HG02798 (cell line): ENCODE results near the gene SMTNL1.

Experiments used
- ATAC-seq: cut with Tn5 transposase; IDR thresholded peaks from one replicate; pipeline ENCODE4 v1.9.1; 2021; ENCODE audit warnings: mild to moderate bottlenecking; ENCODE audit not compliant: unreplicated experiment, poor library complexity

The SMTNL1 gene, protein sequence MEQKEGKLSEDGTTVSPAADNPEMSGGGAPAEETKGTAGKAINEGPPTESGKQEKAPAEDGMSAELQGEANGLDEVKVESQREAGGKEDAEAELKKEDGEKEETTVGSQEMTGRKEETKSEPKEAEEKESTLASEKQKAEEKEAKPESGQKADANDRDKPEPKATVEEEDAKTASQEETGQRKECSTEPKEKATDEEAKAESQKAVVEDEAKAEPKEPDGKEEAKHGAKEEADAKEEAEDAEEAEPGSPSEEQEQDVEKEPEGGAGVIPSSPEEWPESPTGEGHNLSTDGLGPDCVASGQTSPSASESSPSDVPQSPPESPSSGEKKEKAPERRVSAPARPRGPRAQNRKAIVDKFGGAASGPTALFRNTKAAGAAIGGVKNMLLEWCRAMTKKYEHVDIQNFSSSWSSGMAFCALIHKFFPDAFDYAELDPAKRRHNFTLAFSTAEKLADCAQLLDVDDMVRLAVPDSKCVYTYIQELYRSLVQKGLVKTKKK

DNA sequence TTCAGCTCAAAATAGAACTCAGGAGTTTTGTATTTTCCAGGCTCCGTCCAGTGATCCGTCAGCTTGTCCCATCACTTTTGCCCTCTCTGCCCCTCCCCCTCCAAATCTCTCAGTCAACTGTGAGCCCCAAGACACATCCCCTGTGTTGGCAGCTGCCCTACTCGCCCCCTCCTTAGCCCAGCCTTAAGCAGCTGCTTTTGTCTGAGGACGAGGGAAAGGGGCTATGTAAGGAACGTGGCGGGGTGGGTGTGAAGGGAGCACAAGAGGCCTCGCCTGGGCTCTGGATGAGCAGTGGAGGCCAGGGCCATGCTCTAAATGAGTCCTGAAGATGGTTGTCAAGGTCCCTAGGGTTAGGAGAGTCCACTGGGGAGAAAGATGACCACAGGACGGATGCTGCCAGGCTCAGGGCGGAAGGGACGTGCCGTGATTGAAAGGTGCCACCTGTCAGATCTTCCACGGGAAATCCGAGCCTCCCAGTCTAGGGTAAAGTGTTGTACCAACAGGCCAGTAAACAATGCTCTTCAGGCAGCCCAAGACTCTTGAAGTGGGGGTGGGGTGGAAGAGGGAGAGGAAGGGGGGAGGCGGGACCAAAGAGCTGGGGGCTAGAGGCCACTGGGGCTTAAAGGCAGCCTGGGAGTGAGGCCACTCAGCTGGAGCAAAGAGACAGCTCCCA is at the start of gene SMTNL1:
Gene SMTNL1 (plus strand): TSS at position 649 of the 673 bp plus-strand sequence. CDS start 5,048 bp downstream, outside the sequence.
- ATAC-seq, result no peak

DNA sequence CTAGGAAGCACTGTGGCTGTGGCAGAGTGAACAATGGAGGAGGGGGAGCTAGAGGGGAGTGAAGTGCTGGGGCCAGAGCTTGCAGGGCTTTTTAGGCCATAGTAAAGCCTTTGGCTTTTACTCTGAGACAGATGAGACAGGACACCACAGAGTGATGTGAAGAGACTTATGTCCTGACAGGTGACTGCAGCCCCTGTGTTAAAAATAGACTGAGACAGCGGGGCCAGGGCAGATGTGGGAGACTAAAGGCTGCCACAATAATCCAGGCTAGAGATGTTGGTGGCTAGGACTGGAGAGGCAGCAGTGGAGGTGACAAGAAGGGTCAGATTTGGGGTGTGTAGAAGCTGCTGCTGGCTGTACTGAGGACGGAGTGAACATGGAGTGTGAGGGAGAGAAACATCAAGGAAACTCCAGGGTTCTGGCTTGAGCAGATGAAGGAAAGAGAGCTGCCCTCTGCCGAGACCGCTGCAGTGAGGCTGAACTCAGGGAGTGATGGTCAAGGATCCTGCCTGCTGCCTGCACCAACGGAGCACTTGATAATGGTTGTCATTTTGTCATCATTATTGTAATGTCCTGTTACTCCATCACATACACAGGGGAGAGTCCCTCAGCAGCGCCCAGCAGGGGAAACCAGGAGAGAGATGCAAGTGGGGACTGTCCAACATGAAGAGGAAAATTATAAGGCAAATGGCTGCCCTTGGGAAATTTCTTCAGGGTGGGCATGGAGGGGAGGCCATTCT is 49.3 kb upstream of the SMTNL1 start:
- ATAC-seq, result no peak

GRCh38 chr11:57490456-57491248 is 46.7 kb upstream of the SMTNL1 start:
- no peak for ATAC-seq

DNA sequence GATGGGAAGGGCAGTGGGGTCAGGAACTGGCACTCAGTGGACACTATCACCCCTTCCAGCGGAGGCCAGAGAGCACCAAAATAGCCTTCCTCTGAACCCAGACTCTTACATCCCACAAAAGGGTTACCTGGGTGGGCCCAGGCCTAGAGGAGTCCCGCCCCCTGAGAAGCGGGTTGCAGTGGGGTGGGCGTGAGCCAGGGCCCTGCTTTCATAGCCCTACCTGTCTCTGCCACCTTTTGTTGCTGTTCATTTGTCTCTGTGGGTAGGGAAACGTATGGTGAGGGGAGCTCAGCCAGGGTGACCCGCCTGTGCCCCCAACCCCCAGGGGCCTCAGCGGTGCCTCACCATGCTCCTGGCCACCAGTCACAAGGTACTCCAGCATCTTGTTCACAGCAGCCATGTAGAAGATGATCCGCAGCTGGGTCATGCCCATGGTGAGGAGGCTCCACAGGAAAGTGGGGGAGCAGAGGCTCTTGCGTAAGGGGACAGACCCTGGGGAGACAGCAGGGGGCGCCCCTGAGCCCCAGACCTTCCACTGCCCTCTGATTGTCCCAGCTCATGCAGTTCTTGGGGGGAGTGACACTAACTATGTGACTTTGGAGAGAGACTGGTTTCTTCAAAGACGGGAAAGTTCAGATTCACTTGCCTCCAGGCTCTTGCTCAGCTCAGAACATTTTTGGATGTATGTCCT is 45.9 kb upstream of the SMTNL1 start:
- ATAC-seq, result peak; percentile 46

DNA sequence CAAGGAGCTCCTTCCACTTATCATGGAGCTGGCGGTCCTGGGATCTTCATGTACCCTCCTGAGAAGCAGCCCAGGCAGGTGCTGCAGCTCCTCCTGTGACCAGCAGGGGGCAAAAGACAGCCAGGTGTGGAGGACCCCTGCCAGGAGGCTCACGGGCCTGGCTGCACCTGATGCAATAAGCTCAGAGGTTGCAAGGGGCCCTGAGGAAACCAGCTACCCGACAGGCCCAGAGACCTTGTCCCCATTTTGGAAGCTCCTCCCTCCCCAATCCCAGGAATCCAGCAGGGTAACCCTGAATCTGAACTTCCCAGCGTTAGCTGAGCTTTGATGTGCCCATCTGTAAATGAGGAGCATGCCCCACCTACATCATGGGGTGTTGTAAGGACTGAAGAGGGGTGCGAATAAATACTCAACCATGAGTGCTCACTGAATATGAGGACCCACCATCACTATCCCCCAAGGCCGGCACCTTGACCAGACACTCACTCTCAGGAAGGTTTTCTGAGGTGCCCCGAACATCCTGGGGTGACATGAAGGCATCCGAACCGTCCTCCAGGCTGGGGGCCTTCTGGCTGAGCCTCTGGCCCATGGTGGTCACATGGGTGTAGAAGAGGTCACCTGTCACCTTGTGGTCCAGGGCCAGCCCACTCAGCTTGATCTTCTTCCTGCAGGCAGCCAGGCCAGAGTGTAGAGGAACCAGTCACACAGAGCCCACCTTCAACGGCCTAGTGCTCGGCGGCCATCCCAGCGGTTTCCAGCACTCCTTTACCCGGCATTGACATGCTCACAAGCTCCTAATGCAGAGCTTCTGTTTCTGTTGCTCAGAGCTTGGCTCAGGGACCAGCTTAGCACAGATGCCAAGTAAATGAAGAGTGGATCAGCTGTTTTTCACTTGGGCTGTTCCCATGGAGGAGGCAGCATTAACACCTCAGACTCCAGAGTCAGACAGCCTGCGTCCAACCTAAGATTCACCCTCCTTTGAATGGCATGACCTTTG is 43.6 kb upstream of the SMTNL1 start:
- ATAC-seq, result peak; percentile 84

GRCh38 chr11:57496109-57496820 is 41.1 kb upstream of the SMTNL1 start:
- no peak for ATAC-seq

- ATAC-seq, result no peak
These were observed 39.8 kb upstream of the SMTNL1 start for GRCh38 chr11:57497303-57498247.

DNA sequence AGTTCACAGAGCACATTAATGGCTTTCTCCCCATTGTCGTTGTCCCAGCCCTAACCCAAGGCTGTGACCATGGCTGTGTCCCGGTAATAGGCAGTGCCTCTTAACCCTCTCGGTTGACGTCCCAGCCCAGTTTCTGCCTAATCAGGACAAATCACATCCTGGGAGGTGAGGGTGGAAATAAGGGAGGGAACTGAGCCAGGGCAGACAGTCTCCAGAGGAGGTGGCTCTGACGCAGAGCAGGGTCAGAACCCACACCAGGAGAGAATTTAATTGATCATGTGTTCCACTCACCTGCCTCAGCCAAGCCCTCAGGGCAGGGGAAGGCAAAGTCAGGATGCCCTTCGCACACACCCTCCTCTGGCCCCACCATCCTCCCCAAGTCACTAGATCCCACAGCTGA is 38.9 kb upstream of the SMTNL1 start:
- no peak for ATAC-seq

DNA sequence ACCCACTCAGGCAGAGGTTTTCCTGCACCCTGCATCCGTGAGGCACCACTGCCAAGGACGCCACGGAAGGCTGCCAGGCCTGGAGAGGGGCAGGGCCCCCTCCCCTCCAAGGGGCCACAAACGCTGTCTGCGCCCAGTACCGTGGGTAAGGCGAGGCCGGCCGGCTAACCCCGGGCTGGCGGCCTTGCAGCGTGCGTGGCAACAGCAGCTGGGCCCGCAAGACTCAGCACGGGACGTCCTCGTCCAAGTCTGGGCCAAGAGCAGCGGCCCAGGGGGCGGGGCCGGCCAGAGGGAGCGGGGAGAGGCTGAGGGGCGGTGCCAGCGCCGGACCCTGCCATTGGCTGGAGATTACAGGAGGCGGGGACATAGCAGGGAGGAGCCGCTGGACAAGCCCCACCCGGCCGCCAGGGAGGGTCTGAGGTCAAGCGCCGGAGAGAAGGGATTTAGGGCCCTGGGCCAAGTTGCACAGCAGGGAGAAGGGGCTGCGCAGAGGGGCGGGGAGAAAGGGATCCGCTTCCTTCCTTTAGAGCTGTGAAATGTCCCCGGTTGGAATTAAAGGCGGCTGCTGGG is 37.9 kb upstream of the SMTNL1 start:
- ATAC-seq, result peak; percentile 95

- no peak for ATAC-seq
These were observed 37.4 kb upstream of the SMTNL1 start for GRCh38 chr11:57499983-57500461.

- no peak for ATAC-seq
These were observed 36.9 kb upstream of the SMTNL1 start for GRCh38 chr11:57500515-57500914.

DNA sequence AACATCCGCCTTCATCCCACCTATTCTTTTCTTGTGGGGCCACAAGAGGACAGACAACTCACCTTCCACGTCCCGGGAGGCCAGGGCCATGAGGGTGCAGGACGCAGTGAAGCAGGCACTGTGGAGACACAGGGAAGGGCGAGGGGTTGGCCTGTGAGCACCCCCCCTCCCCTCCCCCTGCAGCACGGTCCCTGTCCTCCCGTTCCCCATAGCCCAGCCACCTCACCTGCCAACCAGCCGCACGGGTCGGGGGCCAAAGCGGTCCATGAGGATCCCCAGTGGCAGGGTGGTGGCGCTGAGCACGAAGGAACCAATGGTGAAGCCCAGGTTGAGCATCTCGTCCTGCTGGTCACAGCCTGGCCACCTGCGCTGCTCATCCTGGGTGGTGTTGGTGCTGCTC is 36.5 kb upstream of the SMTNL1 start:
- no peak for ATAC-seq

- ATAC-seq, result no peak
These were observed 35.4 kb upstream of the SMTNL1 start for GRCh38 chr11:57501953-57502352.

DNA sequence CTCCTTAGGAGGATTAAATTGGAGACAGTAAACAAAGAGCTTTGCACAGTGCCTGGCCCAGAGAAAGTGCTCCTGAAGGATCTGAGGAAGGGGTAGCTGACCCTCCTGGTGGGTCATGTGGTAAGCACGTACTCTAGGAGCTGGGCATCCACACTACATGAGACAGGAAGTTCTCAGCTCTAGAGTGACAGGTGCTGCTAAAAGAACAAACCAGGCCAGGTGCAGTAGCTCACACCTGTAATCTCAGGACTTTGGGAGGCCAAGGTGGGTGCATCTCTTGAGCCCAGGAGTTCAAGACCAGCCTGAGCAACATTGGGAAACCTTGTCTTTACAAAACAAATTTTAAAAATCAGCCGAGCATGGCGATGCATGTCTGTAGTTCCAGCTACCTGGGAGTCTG is 35.0 kb upstream of the SMTNL1 start:
- ATAC-seq, result no peak

DNA sequence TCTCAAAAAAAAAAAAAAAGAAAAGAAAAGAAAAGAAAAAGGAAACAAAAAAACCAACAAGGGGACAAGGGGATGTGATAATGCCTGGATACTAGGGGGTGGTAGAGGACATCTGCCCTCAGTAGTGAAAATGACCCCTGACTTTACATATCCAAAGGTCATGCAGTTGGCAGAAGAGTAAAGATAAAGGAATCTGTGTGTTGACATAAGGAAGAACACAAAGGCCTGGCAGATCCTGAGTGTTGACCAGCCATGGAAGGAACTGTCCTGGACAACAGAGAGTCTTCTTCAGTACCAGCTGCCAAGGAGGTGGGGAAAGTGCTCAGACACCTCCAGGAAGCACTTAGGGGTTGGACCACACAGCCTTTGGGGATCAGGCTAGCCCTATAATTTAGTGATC is 34.5 kb upstream of the SMTNL1 start:
- ATAC-seq, result no peak

DNA sequence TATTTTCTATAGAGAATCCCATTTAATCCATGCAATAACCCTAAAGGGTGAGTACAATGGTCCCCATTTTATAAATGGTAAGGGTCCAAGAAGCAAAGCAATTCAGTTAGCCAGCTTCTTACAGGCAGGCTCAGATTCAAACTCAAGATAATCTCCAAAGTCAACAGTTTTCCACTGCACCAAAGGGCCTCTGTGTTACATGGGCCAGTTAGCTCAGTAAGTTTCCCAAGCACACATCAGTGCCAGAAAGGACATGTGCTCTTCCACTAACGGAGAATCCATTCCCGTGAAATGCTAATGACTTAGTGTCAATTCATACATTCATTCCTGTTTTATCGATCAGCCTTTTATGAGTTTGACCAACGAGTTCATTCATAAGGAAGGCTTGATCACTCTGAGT is 32.9 kb upstream of the SMTNL1 start:
- no peak for ATAC-seq
